GM20000 (cell line): ENCODE results near the gene TRIM47.

Experiments used
- DNase-seq: peaks from one replicate; pipeline ENCODE4 v3.0.0; 2012; ENCODE audit warnings: low spot score
- TF ChIP-seq, protein P1 (sequence below): IDR thresholded peaks from 2 replicates; pipeline ENCODE4 v1.5.1; 2012; ENCODE audit warnings: mild to moderate bottlenecking, control low read depth; ENCODE audit errors: extremely low read depth, missing control alignments

The TRIM47 gene

GRCh38 chr17:75837899-75838298 is 40.5 kb downstream of the TRIM47 start:
- DNase-seq, result no peak
- TF ChIP-seq, protein P1, sequence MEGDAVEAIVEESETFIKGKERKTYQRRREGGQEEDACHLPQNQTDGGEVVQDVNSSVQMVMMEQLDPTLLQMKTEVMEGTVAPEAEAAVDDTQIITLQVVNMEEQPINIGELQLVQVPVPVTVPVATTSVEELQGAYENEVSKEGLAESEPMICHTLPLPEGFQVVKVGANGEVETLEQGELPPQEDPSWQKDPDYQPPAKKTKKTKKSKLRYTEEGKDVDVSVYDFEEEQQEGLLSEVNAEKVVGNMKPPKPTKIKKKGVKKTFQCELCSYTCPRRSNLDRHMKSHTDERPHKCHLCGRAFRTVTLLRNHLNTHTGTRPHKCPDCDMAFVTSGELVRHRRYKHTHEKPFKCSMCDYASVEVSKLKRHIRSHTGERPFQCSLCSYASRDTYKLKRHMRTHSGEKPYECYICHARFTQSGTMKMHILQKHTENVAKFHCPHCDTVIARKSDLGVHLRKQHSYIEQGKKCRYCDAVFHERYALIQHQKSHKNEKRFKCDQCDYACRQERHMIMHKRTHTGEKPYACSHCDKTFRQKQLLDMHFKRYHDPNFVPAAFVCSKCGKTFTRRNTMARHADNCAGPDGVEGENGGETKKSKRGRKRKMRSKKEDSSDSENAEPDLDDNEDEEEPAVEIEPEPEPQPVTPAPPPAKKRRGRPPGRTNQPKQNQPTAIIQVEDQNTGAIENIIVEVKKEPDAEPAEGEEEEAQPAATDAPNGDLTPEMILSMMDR, result no peak

DNA sequence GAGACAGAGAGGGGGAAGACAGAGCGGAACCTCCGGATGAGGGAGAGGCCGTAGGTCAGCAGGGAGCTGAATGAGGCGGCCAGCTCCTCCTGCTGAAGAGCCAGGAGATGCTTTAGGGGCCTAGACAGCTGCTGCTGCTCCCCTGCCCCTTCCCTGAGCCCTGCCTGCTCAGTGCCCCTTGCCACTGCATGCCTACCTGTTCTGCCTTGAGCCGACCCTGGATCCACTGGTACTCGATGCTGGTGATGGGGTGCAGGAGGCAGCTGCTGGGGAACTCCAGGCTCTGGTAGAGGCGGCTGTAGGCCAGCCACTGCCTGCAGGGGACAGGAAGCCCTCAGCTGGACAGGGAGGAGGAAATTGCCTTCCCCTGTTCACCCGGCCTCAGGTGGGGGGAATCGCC is 41.8 kb downstream of the TRIM47 start:
- no peak for DNase-seq
- TF ChIP-seq, protein P1, result no peak

DNA sequence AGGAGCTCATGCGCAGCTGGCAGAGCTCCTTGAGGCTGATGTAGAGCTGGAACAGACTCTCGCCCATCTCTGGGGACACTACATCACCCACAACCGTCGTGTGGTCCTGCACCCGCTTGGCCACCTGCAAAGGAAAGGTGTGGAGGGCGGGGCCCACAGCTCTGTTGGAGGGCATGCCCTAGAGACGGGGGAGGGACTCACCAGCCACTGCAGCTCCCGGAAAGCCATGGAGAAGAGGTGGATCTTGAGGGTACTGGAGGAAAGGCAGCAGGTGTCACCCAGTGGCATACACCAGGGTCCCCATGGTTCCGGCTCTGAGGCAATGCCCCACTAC is 42.8 kb downstream of the TRIM47 start:
- TF ChIP-seq, protein P1, result no peak
- DNase-seq, result no peak

DNA sequence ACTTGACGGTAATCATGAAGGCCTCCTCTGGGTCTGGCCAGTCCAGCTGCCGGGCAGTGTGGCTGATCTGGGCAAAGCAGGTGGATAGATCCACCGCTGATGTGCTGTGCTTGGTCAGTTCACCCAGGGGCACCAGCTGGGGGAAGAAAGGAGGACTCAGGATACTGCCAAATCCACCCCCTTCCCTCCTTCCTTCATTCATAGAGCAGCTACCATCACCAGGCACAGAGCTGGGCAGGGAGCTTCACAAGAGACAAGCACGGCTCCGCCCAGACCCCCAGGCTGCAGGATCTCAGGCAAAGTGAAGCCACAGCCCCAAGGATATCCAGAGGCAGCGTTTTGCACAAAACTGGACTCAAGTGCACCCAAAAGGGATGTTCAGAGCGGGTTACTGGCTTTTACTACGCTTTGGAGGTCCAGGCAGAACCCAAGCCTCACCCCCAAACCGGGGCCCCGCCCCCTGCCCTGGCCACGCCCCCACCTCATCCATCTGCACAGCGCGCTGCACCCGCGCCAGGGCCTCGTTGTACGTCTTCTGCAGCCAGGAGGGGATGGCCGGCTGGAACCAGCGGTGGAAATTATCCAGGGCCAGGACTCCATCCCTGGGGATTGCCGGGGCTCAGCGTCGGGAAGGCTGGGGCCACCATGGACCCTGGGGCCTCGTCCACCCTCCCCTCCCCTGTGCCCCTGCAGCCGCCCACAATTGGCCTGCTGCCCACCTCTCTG is 43.3 kb downstream of the TRIM47 start:
- DNase-seq, result peak; percentile 25
- TF ChIP-seq, protein P1, result no peak

GRCh38 chr17:75834279-75834920 is 44.0 kb downstream of the TRIM47 start:
- DNase-seq, result peak; percentile 27
- TF ChIP-seq, protein P1, result no peak

GRCh38 chr17:75832652-75833400 is 45.6 kb downstream of the TRIM47 start:
- DNase-seq, result peak; percentile 49
- TF ChIP-seq, protein P1, result no peak

DNA sequence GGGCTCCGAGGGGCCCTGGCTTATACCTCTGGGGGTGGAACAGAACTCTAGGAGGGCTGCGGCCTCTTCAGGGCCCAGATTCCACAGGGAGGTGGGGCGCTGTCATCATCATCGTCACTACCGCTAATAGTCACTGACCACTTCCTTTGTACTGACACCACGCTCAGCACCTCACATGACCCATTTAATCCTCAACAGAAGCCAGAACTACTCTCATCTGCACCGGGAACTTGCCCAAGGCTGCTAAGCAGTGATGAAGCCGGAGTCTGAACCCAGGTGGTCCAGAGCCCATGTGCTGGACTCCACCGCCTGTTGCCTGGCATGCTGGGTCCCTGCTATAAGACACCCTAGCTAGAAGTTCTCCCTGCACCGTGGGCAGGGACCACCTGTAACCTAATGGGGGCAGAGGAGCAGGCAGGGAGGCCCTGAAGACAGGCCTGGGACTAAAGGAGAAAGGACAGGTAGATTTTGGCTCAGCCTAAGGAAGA is 46.2 kb downstream of the TRIM47 start:
- TF ChIP-seq, protein P1, result no peak
- peak; percentile 36 for DNase-seq
